Measurements from ENCODE around the gene RAPGEF5. TPM values are rescaled to one million over a fixed set of nuclear protein-coding genes. Genes with fewer than 3 reads are reported as not detected.

Gene RAPGEF5
- total RNA-seq, 1 experiment from 2014 or later = 16.4 TPM

- no peak overlapping the region for H3K27ac ChIP-seq
- no peaks in the 10 kb centered on the region for H3K27me3 ChIP-seq (ENCODE audit: insufficient read depth, low read depth)
- no peak overlapping the region for H2AFZ ChIP-seq
- ChIA-PET CTCF (no interaction called here), POLR2A (ENCODE audit: unreplicated experiment) (interaction anchor here (0.6 kb wide), 1 partner anchor 130 kb away, joined by 3 read pairs; no protein-coding TSS in a partner anchor)
- BruUV-seq (replicated peaks) = no TSS peak
- no peak overlapping the region for H3K4me2 ChIP-seq
- H3K79me2 ChIP-seq (ENCODE audit: low read depth) = no peaks in the 10 kb centered on the region
- TF ChIP-seq, protein P1, sequence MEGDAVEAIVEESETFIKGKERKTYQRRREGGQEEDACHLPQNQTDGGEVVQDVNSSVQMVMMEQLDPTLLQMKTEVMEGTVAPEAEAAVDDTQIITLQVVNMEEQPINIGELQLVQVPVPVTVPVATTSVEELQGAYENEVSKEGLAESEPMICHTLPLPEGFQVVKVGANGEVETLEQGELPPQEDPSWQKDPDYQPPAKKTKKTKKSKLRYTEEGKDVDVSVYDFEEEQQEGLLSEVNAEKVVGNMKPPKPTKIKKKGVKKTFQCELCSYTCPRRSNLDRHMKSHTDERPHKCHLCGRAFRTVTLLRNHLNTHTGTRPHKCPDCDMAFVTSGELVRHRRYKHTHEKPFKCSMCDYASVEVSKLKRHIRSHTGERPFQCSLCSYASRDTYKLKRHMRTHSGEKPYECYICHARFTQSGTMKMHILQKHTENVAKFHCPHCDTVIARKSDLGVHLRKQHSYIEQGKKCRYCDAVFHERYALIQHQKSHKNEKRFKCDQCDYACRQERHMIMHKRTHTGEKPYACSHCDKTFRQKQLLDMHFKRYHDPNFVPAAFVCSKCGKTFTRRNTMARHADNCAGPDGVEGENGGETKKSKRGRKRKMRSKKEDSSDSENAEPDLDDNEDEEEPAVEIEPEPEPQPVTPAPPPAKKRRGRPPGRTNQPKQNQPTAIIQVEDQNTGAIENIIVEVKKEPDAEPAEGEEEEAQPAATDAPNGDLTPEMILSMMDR (conservative IDR thresholded peaks at IDR 0.05) = no peak
- no peak for TF ChIP-seq EZH2 (IDR thresholded peaks at IDR 0.05; ENCODE audit: low read depth)
- H3F3A ChIP-seq (ENCODE audit: insufficient read depth, low read depth) = no peaks in the 10 kb centered on the region
- no peaks in the 10 kb centered on the region for H3K36me3 ChIP-seq (ENCODE audit: low read depth)
- H3K9me3 ChIP-seq (ENCODE audit: insufficient read depth, low read depth) = no peaks in the 10 kb centered on the region
- no peak for DNase-seq
- H3K4me1 ChIP-seq (replicated peaks; ENCODE audit: insufficient read depth) = no peaks in the 10 kb centered on the region
- no peak overlapping the region for H3K4me3 ChIP-seq
- no peaks in the 10 kb centered on the region for H3K9me2 ChIP-seq (ENCODE audit: insufficient read depth)
- intact Hi-C loops (cut with micrococcal nuclease; ENCODE audit: unreplicated experiment) = no loop called here
- no peaks in the 10 kb centered on the region for H4K20me1 ChIP-seq (ENCODE audit: insufficient read depth)
Observed at GRCh38 chr7:22280031-22280430, 76.9 kb downstream of the RAPGEF5 start.

- Histone ChIP-seq H4K20me1 (ENCODE audit: insufficient read depth) (no peaks in the 10 kb centered on the region), H3K4me1 (replicated peaks; ENCODE audit: insufficient read depth) (no peaks in the 10 kb centered on the region), H3K4me2 (no peak overlapping the region), H3F3A (ENCODE audit: insufficient read depth, low read depth) (no peaks in the 10 kb centered on the region), H3K36me3 (ENCODE audit: low read depth) (no peaks in the 10 kb centered on the region), H2AFZ (no peak overlapping the region), H3K79me2 (ENCODE audit: low read depth) (no peaks in the 10 kb centered on the region), H3K27me3 (ENCODE audit: insufficient read depth, low read depth) (no peaks in the 10 kb centered on the region), H3K27ac (no peak overlapping the region), H3K9me2 (ENCODE audit: insufficient read depth) (no peaks in the 10 kb centered on the region), H3K9me3 (ENCODE audit: insufficient read depth, low read depth) (no peaks in the 10 kb centered on the region), H3K4me3 (no peak overlapping the region)
- CTCF ChIA-PET = no interaction called here
- TF ChIP-seq EZH2 (IDR thresholded peaks at IDR 0.05; ENCODE audit: low read depth) = no peak
- TF ChIP-seq, protein P1 (conservative IDR thresholded peaks at IDR 0.05) = no peak
- no TSS peak for BruUV-seq (replicated peaks)
- DNase-seq = no peak
- POLR2A ChIA-PET (ENCODE audit: unreplicated experiment) = interaction anchor here (0.6 kb wide), 1 partner anchor 17 kb away, joined by 3 read pairs; no protein-coding TSS in a partner anchor
- intact Hi-C loops (cut with micrococcal nuclease; ENCODE audit: unreplicated experiment) = no loop called here
Observed at GRCh38 chr7:22278660-22279059, 78.3 kb downstream of the RAPGEF5 start.

GRCh38 chr7:22277375-22277774 is 79.6 kb downstream of the RAPGEF5 start:
- DNase-seq = no peak
- Histone ChIP-seq H3K36me3 (ENCODE audit: low read depth) (no peaks in the 10 kb centered on the region), H3K9me2 (ENCODE audit: insufficient read depth) (no peaks in the 10 kb centered on the region), H3F3A (ENCODE audit: insufficient read depth, low read depth) (no peaks in the 10 kb centered on the region), H3K4me2 (no peak overlapping the region), H3K27me3 (ENCODE audit: insufficient read depth, low read depth) (no peaks in the 10 kb centered on the region), H3K4me3 (no peak overlapping the region), H3K9me3 (ENCODE audit: insufficient read depth, low read depth) (no peaks in the 10 kb centered on the region), H4K20me1 (ENCODE audit: insufficient read depth) (no peaks in the 10 kb centered on the region), H3K79me2 (ENCODE audit: low read depth) (no peaks in the 10 kb centered on the region), H3K27ac (no peak overlapping the region), H3K4me1 (replicated peaks; ENCODE audit: insufficient read depth) (no peaks in the 10 kb centered on the region), H2AFZ (no peak overlapping the region)
- POLR2A ChIA-PET (ENCODE audit: unreplicated experiment) = interaction anchor here (0.6 kb wide), 1 partner anchor 127 kb away, joined by 6 read pairs; no protein-coding TSS in a partner anchor
- CTCF ChIA-PET = no interaction called here
- no TSS peak for BruUV-seq (replicated peaks)
- no peak for TF ChIP-seq EZH2 (IDR thresholded peaks at IDR 0.05; ENCODE audit: low read depth)
- TF ChIP-seq, protein P1 (conservative IDR thresholded peaks at IDR 0.05) = no peak
- intact Hi-C loops (cut with micrococcal nuclease; ENCODE audit: unreplicated experiment) = no loop called here
